Lower leg skin (tissue), 4 donors: Measurements from ENCODE around the gene TNFRSF8. TPM values are rescaled to one million over a fixed set of nuclear protein-coding genes. Genes with fewer than 3 reads are reported as not detected.

Experiments used
- DNase-seq, 2 donors: peaks; one replicate each; pipeline ENCODE4 v3.0.0-alpha.2; 2019; ENCODE audit warnings: low spot score in 2 of 2
- H3K4me3 ChIP-seq: fragments of 200-600 bp; sonication (generic); 2 replicates; pipeline ENCODE4 v1.5.1; 2017; ENCODE audit warnings: mild to moderate bottlenecking, low read depth; ENCODE audit not compliant: poor library complexity, severe bottlenecking
- POLR2A ChIP-seq, 2 donors: fragments of 450-650 bp; IDR thresholded peaks; one replicate each; pipeline ENCODE4 v1.6.1; 2016 to 2017; ENCODE audit warnings: antibody characterized with exemption in 2 of 2, mild to moderate bottlenecking in 1 of 2, moderate library complexity in 1 of 2
- WGBS, 2 donors: methylation state at CpG; one replicate each; pipeline ENCODE4 v1.1.5; 2018; 5-methylcytosine and 5-hydroxymethylcytosine counted together
- intact Hi-C: fragments of 100-400 bp; cut with DNase I; formaldehyde crosslinking; loops from one replicate; pipeline ENCODE4 v1.15.0; 2023; ENCODE audit warnings: low total_unique reads
- total RNA-seq, 4 donors: library from RNA; depleted of rRNA; stranded (reverse); fragments of >200 nt; gene quantifications; one replicate each; pipeline ENCODE4 v1.1.0, GENCODE V29; 2016
- TF ChIP-seq, protein P1 (sequence below), 3 donors: fragments of 450-650 bp; IDR thresholded peaks; one replicate each; pipeline ENCODE4 v1.5.1; 2016; ENCODE audit warnings: antibody characterized with exemption in 3 of 3, mild to moderate bottlenecking in 3 of 3, moderate library complexity in 2 of 3

TNFRSF8 gene
- total RNA-seq, 4 donors from 2014 or later: 0.72 to 4.1 (median 1.9) TPM

GRCh38 chr1:12163210-12163609, 100.1 kb downstream of the TNFRSF8 start:
- WGBS, 2 donors: 73 to 78% methylated on average over 9 of the region's 9 CpGs
- no peak for DNase-seq
- no peak overlapping the region for H3K4me3 ChIP-seq
- no peak for TF ChIP-seq POLR2A (IDR thresholded peaks at IDR 0.05)
- TF ChIP-seq, protein P1, sequence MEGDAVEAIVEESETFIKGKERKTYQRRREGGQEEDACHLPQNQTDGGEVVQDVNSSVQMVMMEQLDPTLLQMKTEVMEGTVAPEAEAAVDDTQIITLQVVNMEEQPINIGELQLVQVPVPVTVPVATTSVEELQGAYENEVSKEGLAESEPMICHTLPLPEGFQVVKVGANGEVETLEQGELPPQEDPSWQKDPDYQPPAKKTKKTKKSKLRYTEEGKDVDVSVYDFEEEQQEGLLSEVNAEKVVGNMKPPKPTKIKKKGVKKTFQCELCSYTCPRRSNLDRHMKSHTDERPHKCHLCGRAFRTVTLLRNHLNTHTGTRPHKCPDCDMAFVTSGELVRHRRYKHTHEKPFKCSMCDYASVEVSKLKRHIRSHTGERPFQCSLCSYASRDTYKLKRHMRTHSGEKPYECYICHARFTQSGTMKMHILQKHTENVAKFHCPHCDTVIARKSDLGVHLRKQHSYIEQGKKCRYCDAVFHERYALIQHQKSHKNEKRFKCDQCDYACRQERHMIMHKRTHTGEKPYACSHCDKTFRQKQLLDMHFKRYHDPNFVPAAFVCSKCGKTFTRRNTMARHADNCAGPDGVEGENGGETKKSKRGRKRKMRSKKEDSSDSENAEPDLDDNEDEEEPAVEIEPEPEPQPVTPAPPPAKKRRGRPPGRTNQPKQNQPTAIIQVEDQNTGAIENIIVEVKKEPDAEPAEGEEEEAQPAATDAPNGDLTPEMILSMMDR (IDR thresholded peaks at IDR 0.05): no peak
- intact Hi-C loops: no loop called here

DNA sequence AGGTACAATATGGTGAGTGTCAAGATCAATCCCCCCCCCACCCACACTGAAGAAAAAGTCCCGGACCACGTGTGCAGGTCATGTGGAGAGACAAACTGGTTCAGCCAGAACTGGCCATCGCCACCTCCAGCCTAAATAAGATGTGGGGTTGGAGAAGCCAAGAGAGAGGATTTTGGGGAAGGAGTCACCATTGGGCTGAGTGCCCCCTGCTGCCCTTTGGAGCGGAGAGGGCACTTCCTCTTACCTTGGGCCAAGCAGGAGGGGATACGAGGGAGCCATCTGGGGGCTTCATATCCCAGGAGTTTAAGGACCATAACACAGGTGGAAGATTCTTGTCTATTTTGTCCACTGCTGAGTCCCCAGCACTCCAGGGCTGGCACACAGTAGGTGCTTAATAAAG, 101.1 kb downstream of the TNFRSF8 start:
- no peak for TF ChIP-seq POLR2A (IDR thresholded peaks at IDR 0.05)
- TF ChIP-seq, protein P1 (IDR thresholded peaks at IDR 0.05): no peak
- no peak for DNase-seq
- H3K4me3 ChIP-seq: no peak overlapping the region
- intact Hi-C loops: no loop called here
- WGBS, 2 donors: 92 to 95% methylated on average over 5 of the region's 5 CpGs

DNA sequence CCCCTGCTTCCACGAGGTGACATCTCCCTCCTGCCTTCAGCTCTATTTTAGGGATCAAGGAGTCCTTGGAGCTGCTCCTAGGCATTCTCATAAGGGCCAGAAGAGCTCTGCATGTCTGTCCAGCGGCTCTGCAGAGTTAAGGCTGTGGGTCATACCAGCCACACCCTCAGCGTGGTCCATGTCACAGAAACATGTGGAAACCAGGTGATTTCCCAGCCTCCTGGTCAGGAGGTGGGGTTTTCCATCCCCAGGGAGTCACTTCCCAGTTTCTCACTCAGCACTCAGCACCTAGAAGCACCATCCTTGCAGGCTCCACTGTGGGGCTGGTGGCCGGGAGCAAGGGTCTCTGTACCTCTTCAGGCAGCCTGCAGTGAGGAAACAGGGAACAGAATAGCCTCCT, 102.2 kb downstream of the TNFRSF8 start:
- intact Hi-C loops: no loop called here
- WGBS, 2 donors: 88 to 98% methylated on average over 4 of the region's 4 CpGs
- no peak for TF ChIP-seq POLR2A (IDR thresholded peaks at IDR 0.05)
- TF ChIP-seq, protein P1 (IDR thresholded peaks at IDR 0.05): no peak
- DNase-seq: no peak
- no peak overlapping the region for H3K4me3 ChIP-seq

- peak in 1 of 2 donors; percentile 93 for DNase-seq
- peak in 1 of 2 donors; percentile 28 for TF ChIP-seq POLR2A (IDR thresholded peaks at IDR 0.05)
- TF ChIP-seq, protein P1 (IDR thresholded peaks at IDR 0.05): no peak
- WGBS, 2 donors: 0 to 1% methylated on average over 7 to 23 of the region's 79 CpGs
- peak within 1 kb of the TSS; percentile 60 for H3K4me3 ChIP-seq
- intact Hi-C loops: no loop called here
Measured at GRCh38 chr1:12166834-12167492, 103.9 kb downstream of the TNFRSF8 start, which contains the start of gene TNFRSF1B. TNFRSF1B (plus strand) TSS chr1:12166991; CDS start chr1:12167092, 101 bp downstream.

GRCh38 chr1:12167493-12168429, 104.7 kb downstream of the TNFRSF8 start:
- 26 to 31% methylated on average over 24 to 33 of the region's 33 CpGs for WGBS, 2 donors
- DNase-seq: no peak
- H3K4me3 ChIP-seq: peak overlapping the region; percentile 60
- intact Hi-C loops: no loop called here
- no peak for TF ChIP-seq POLR2A (IDR thresholded peaks at IDR 0.05)
- TF ChIP-seq, protein P1 (IDR thresholded peaks at IDR 0.05): no peak
